ENCODE results near the gene FAM210A. TPM values are rescaled to one million over a fixed set of nuclear protein-coding genes. Genes with fewer than 3 reads are reported as not detected.

The FAM210A gene
- total RNA-seq, 4 donors from 2014 or later, result 13.8 to 31.5 (median 20.4) TPM

- no peaks in the 10 kb centered on the region for H3K9me3 ChIP-seq
- DNase-seq, result no peak
- no peaks in the 10 kb centered on the region for H3K4me1 ChIP-seq
- H3K27ac ChIP-seq, result no peak overlapping the region
- H3K4me3 ChIP-seq, result no peak overlapping the region
- no peaks in the 10 kb centered on the region for H3K27me3 ChIP-seq
- no peaks in the 10 kb centered on the region for H3K36me3 ChIP-seq
- no peak for TF ChIP-seq POLR2A (IDR thresholded peaks at IDR 0.05)
- TF ChIP-seq, protein P1, sequence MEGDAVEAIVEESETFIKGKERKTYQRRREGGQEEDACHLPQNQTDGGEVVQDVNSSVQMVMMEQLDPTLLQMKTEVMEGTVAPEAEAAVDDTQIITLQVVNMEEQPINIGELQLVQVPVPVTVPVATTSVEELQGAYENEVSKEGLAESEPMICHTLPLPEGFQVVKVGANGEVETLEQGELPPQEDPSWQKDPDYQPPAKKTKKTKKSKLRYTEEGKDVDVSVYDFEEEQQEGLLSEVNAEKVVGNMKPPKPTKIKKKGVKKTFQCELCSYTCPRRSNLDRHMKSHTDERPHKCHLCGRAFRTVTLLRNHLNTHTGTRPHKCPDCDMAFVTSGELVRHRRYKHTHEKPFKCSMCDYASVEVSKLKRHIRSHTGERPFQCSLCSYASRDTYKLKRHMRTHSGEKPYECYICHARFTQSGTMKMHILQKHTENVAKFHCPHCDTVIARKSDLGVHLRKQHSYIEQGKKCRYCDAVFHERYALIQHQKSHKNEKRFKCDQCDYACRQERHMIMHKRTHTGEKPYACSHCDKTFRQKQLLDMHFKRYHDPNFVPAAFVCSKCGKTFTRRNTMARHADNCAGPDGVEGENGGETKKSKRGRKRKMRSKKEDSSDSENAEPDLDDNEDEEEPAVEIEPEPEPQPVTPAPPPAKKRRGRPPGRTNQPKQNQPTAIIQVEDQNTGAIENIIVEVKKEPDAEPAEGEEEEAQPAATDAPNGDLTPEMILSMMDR (IDR thresholded peaks at IDR 0.05), result no peak
- intact Hi-C loops (cut with DNase I; ENCODE audit: low total_unique reads), result no loop called here
These were observed 101.0 kb downstream of the FAM210A start for GRCh38 chr18:13625355-13625754.

GRCh38 chr18:13624563-13625237 is 101.7 kb downstream of the FAM210A start:
- intact Hi-C loops (cut with DNase I; ENCODE audit: low total_unique reads), result no loop called here
- no peak overlapping the region for H3K4me3 ChIP-seq
- no peak for DNase-seq
- no peaks in the 10 kb centered on the region for H3K4me1 ChIP-seq
- H3K27ac ChIP-seq, result no peak overlapping the region
- no peaks in the 10 kb centered on the region for H3K36me3 ChIP-seq
- no peak for TF ChIP-seq POLR2A (IDR thresholded peaks at IDR 0.05)
- no peaks in the 10 kb centered on the region for H3K9me3 ChIP-seq
- no peaks in the 10 kb centered on the region for H3K27me3 ChIP-seq

- Histone ChIP-seq H3K4me3 (no peak overlapping the region), H3K27ac (no peak overlapping the region), H3K4me1 (no peaks in the 10 kb centered on the region), H3K36me3 (no peaks in the 10 kb centered on the region), H3K9me3 (no peaks in the 10 kb centered on the region), H3K27me3 (no peaks in the 10 kb centered on the region)
- intact Hi-C loops (cut with DNase I; ENCODE audit: low total_unique reads), result no loop called here
- no peak for DNase-seq
- no peak for TF ChIP-seq POLR2A (IDR thresholded peaks at IDR 0.05)
- TF ChIP-seq, protein P1 (IDR thresholded peaks at IDR 0.05), result no peak
These were observed 102.5 kb downstream of the FAM210A start for GRCh38 chr18:13623871-13624270.

DNA sequence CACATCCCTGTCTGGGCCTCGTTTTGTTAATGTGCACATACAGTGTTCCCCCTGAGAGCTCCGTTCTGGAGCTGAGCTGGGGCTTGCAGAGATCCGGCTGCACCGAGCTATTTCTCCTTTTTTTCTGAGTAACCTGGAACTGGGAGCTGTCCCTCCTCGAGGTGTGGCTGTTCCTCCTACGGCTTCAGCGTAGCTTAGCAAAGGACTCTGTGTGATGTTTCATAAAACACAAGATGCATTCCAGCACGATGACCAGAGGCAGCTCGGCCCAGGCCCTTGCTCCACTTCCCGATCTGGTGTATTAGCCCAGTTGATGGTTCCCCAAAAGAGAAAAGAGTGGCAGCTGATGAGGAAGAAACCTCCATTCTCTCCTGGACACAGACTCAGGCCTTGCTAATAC is 103.0 kb downstream of the FAM210A start:
- Histone ChIP-seq H3K9me3 (no peaks in the 10 kb centered on the region), H3K4me3 (no peak overlapping the region), H3K4me1 (no peaks in the 10 kb centered on the region), H3K36me3 (no peaks in the 10 kb centered on the region), H3K27me3 (no peaks in the 10 kb centered on the region), H3K27ac (no peak overlapping the region)
- DNase-seq, result no peak
- intact Hi-C loops (cut with DNase I; ENCODE audit: low total_unique reads), result no loop called here
- TF ChIP-seq, protein P1 (IDR thresholded peaks at IDR 0.05), result no peak
- TF ChIP-seq POLR2A (IDR thresholded peaks at IDR 0.05), result no peak

GRCh38 chr18:13622751-13623150 is 103.6 kb downstream of the FAM210A start:
- TF ChIP-seq, protein P1 (IDR thresholded peaks at IDR 0.05), result no peak
- TF ChIP-seq POLR2A (IDR thresholded peaks at IDR 0.05), result no peak
- H3K4me1 ChIP-seq, result no peaks in the 10 kb centered on the region
- H3K27me3 ChIP-seq, result no peaks in the 10 kb centered on the region
- no peak for DNase-seq
- H3K9me3 ChIP-seq, result no peaks in the 10 kb centered on the region
- no peak overlapping the region for H3K27ac ChIP-seq
- no peak overlapping the region for H3K4me3 ChIP-seq
- H3K36me3 ChIP-seq, result no peaks in the 10 kb centered on the region
- intact Hi-C loops (cut with DNase I; ENCODE audit: low total_unique reads), result no loop called here

Data from uterus (tissue), 4 donors.